H1 (cell line): Measurements from ENCODE around the gene RNF113B. TPM values are rescaled to one million over a fixed set of nuclear protein-coding genes. Genes with fewer than 3 reads are reported as not detected.

ENCODE experiments used
- ASH2L ChIP-seq: fragments of 200-600, 300-600 bp; sonication (generic); IDR thresholded peaks from one replicate; pipeline ENCODE4 v1.7.1; 2017; ENCODE audit warnings: low read length
- ATF3 ChIP-seq: IDR thresholded peaks from 2 replicates; pipeline ENCODE4 v1.6.1; 2011; ENCODE audit warnings: low read depth, mild to moderate bottlenecking, low read length; ENCODE audit not compliant: insufficient read depth
- CHD1 ChIP-seq: IDR thresholded peaks from 2 replicates; pipeline ENCODE4 v1.6.1; 2012; ENCODE audit warnings: low read depth, low read length, improper control_type of control experiment
- CHD7 ChIP-seq: fragments of 300-600 bp; sonication (generic); IDR thresholded peaks from 2 replicates; pipeline ENCODE4 v1.7.1; 2012; ENCODE audit warnings: low read length, moderate library complexity, mild to moderate bottlenecking, inconsistent platforms; ENCODE audit not compliant: insufficient replicate concordance
- E2F6 ChIP-seq: IDR thresholded peaks from 2 replicates; pipeline ENCODE4 v1.6.1; 2012; ENCODE audit warnings: inconsistent platforms
- GABPA ChIP-seq: IDR thresholded peaks from 2 replicates; pipeline ENCODE4 v1.6.1; 2011; ENCODE audit warnings: mild to moderate bottlenecking, low read length, moderate library complexity, borderline replicate concordance; ENCODE audit not compliant: insufficient read depth
- MAX ChIP-seq: IDR thresholded peaks from 2 replicates; pipeline ENCODE4 v1.6.1; 2012; ENCODE audit warnings: inconsistent platforms
- POLR2A ChIP-seq, 2 experiments: IDR thresholded peaks; 1 replicate in 1 of 2; 2 replicates in 1 of 2; pipeline ENCODE4 v1.6.1; 2011; ENCODE audit warnings: low read depth in 2 of 2, low read length in 2 of 2, mild to moderate bottlenecking in 2 of 2; ENCODE audit errors: control extremely low read depth in 1 of 2
- RBBP5 ChIP-seq: IDR thresholded peaks from 2 replicates; pipeline ENCODE4 v1.7.1; 2012; ENCODE audit warnings: low read depth, mild to moderate bottlenecking, inconsistent platforms, low read length, moderate library complexity, borderline replicate concordance
- SP4 ChIP-seq: IDR thresholded peaks from 2 replicates; pipeline ENCODE4 v1.6.1; 2012; ENCODE audit warnings: low read length, inconsistent platforms
- TAF1 ChIP-seq: IDR thresholded peaks from 2 replicates; pipeline ENCODE4 v1.6.1; 2011; ENCODE audit warnings: mild to moderate bottlenecking, low read depth, low read length
- polyA plus RNA-seq, 7 experiments: library from polyadenylated mRNA; depleted of rRNA in 3 of 7; stranded (reverse) in 5 of 7; unstranded in 2 of 7; fragments of >200 nt in 5 of 7; fragments of 200-250 nt in 2 of 7; gene quantifications; 1 replicate in 5 of 7; 2 replicates in 1 of 7; 4 replicates in 1 of 7; pipeline versions ENCODE4 v1.2.1 to v1.2.3, GENCODE V29; 2011 to 2013; ENCODE audit warnings: missing spikeins in 2 of 7, mixed read lengths in 2 of 7
- total RNA-seq: library from RNA; stranded (reverse); fragmentation: NEBNext Ultra II Directional; extraction: Animal tissue kit (Norgen Biotek cat#: 25700); gene quantifications from 2 replicates; pipeline ENCODE4 v1.2.1, GENCODE V29; 2021

Gene RNF113B
- total and polyA plus RNA-seq, 2 of the 8 experiments (the other 6 are each of a cell fraction or from before 2014, with no cell fraction given): not detected

- TF ChIP-seq CHD7: no peak
- no peak for TF ChIP-seq GABPA
- TF ChIP-seq ATF3: no peak
- no peak for TF ChIP-seq POLR2A (IDR thresholded peaks at IDR 0.05; ENCODE audit: control extremely low read depth in 1 of 2, low read depth in 2 of 2, low read length in 2 of 2)
- no peak for TF ChIP-seq MAX
- no peak for TF ChIP-seq SP4
- TF ChIP-seq CHD1: no peak
- no peak for TF ChIP-seq TAF1
- TF ChIP-seq E2F6: no peak
- TF ChIP-seq RBBP5: no peak
- TF ChIP-seq ASH2L: no peak
These were observed 10.8 kb upstream of the RNF113B start (continued) for GRCh38 chr13:98187965-98188261.
